22Rv1 (cell line): ENCODE measurements around the gene PARP8.

ENCODE experiments used
- H3K27ac ChIP-seq: fragments of 450-650 bp; 2 replicates; pipeline ENCODE4 v1.5.1; 2017
- CTCF ChIP-seq: fragments of 450-650 bp; IDR thresholded peaks from 2 replicates; pipeline ENCODE4 v1.5.1; 2017; ENCODE audit warnings: mild to moderate bottlenecking
- ZFX ChIP-seq: fragments of 450-650 bp; IDR thresholded peaks from 2 replicates; pipeline ENCODE4 v1.6.1; 2017; ENCODE audit warnings: antibody characterized with exemption, borderline replicate concordance

PARP8 gene

GRCh38 chr5:50824109-50824508 lies 157.7 kb downstream of the PARP8 start:
- no peak overlapping the region for H3K27ac ChIP-seq
- TF ChIP-seq CTCF (no peak), ZFX (no peak)

DNA sequence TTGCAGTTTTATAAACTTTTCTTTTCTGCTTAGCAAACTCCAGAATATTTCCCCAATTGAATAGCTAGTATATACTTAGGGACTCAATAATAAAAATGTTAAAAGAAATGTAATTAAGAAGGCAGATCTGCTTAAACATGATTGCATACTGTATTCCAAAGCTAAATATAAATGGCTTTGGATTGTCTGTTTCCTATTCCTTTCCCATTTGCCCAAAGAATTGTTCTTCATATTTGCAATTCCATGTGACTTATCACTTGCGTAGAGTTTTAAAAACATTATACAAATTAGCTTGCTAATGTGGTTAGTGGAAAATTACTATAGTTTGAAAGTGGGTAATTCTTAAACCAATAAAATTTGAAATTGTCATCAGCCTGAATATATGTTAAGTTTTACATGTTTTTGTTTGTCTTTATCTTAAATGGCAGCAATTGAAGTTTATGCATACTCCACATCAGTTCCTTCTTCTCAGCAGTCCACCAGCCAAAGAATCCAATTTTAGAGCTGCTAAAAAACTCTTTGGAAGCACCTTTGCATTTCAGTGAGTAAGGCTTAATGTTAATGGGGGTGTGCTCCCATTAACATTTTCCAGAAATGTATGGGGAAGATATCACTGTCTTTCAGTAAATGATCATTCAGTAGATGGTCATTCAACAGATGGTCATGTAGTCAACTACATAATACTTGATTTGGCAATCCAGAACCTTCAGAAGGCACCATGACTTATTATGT lies 161.2 kb downstream of the PARP8 start:
- TF ChIP-seq CTCF (no peak), ZFX (no peak)

GRCh38 chr5:50829023-50829422 lies 162.6 kb downstream of the PARP8 start:
- H3K27ac ChIP-seq: no peak overlapping the region
- TF ChIP-seq ZFX (no peak), CTCF (no peak)

More for the DNA sequence above, 161.2 kb downstream of the PARP8 start:
- H3K27ac ChIP-seq: no peak overlapping the region

- TF ChIP-seq CTCF (no peak), ZFX (no peak)
- no peak overlapping the region for H3K27ac ChIP-seq
Observed at GRCh38 chr5:50832657-50833284, 166.3 kb downstream of the PARP8 start.

GRCh38 chr5:50836356-50836755 lies 169.9 kb downstream of the PARP8 start:
- no peak for TF ChIP-seq CTCF
- no peak for TF ChIP-seq ZFX
- H3K27ac ChIP-seq: no peak overlapping the region

GRCh38 chr5:50839472-50839871 lies 173.0 kb downstream of the PARP8 start:
- H3K27ac ChIP-seq: no peak overlapping the region
- no peak for TF ChIP-seq ZFX
- no peak for TF ChIP-seq CTCF

DNA sequence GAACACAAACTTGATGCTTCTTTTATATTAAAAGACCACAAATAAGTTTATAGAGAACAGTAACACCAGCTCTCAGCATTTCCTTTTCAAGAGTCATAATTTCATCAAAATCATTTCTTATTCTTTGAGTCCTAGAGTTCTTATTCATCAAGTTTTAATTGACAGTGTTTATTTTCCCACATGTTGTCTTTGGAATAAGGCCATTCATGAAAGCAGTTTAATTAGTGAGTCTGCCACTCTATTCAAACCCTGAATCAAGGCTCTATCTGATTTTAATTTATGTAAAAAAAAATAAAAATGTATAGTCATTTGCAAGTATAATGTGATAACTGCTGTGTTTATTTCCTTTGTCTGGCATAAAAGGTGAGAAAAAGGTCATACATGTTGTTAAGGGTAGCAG lies 176.7 kb downstream of the PARP8 start:
- no peak for TF ChIP-seq ZFX
- no peak for TF ChIP-seq CTCF
- no peak overlapping the region for H3K27ac ChIP-seq
